Activated T-helper 1 cell treated with anti-CD3 and anti-CD28 coated beads, Interleukin-2, amount 50 U/mL, for 16 hours (primary cell): ENCODE data around the gene LCN15.
"Not testable (repeated sequence)": the region's sequence is repeated elsewhere in the genome, so short reads cannot be mapped to it uniquely, and the experiment has no call there.

Source experiments
- DNase-seq, 2 donors: peaks; one replicate each; pipeline ENCODE4 v3.0.0-alpha.2; 2020; ENCODE audit warnings: low read depth in 1 of 2, low spot score in 1 of 2

LCN15 gene

DNA sequence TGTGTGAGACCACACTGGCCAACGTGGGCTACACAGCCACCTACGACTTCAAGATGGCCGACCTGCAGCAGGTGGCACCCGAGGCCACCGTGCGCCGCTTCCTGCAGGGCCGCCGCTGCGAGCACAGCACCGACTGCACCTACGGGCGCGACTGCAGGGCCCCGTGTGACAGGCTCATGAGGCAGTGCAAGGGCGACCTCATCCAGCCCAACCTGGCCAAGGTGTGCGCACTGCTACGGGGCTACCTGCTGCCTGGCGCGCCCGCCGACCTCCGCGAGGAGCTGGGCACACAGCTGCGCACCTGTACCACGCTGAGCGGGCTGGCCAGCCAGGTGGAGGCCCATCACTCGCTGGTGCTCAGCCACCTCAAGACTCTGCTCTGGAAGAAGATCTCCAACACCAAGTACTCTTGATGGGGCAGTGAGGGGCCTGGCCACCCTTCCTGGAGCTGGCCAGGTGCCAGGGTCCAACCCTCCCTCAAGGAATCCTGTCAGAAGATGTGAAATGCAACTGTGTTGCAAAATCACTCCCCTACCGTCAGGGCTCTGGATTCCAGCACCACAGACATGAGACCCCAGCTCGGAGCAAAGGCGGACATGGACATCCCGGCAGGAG is 40.8 kb downstream of the LCN15 start:
- DNase-seq = no peak

DNA sequence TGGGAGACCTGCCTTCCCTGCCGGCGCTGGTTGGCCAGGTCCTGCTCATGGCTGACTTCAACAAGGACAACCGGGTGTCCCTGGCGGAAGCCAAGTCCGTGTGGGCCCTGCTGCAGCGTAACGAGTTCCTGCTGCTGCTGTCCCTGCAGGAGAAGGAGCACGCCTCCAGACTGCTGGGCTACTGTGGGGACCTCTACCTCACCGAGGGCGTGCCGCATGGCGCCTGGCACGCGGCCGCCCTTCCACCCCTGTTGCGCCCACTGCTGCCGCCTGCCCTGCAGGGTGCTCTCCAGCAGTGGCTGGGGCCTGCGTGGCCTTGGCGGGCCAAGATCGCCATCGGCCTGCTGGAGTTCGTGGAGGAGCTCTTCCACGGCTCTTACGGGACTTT is 41.4 kb downstream of the LCN15 start:
- no peak for DNase-seq

DNA sequence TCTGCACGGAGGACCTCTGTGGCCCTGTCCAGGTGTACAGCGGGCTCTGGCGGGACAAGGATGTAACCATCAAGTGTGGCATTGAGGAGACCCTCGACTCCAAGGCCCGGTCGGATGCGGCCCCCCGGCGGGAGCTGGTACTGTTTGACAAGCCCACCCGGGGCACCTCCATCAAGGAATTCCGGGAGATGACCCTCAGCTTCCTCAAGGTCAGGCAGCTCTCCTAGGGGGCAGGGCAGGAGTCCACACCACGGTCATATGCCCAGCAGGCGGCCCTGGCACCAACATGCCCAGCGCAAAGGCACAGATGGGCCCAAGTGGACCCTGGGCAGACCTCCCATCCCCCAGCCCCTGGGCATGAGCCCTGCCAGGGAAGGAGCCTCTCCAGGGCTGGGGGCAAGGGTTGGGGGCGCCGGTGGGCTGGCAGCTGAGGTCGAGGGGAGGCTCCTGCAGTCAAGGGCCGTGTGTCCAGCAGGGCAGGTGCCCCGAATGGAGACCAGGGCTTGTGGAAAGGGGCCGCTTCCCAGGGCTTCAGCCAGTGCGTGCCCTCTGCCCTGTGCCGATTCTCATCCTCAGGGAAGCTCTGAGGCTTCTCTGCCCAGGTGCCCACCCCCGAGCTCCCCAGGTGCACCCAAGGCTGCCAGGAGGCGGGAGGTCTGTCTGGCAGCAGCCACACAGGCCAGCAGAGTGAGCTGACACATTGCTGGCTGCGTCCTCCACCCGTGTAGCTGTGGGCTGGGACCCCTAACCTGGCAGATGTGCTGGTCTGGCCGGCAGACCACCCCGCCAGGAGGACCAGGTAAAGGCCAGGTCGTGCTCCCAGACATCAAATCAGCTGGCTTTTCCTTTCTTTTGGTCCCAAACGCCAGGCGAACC is 42.0 kb downstream of the LCN15 start:
- DNase-seq = no peak

DNA sequence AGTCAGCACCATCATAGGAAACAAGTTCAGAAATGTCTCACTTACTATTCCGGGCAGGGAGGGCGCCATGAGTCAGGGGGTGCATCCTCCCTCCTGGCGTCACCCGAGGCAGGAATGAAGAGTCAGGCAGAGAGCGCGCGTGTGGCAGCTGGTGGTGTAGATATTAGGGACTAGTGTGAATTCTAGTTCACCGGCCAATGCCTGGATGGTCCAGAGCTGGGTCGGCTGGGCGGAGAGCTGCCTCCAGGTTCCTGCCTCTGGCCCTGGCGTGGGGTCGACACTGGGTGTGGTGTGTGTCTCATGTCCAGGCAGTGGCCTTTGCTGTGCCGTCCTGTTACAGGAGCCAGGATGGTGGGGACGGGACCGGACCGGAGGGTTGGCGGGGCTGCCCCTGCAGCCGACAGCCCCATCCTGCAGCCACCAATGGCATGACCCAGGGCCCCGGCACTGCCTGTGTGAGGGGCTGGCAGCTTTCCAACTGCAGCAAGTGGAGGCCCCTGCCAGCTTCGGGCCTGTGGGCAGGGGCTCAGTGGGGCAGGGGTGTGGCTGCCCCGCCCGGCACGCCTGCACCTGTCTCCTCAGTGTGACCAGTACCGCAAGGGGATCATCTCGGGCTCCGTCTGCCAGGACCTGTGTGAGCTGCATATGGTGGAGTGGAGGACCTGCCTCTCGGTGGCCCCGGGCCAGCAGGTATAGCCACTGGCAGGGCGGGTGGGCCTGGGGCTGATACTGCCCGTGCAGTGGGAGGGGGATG is 42.8 kb downstream of the LCN15 start:
- DNase-seq = no peak

DNA sequence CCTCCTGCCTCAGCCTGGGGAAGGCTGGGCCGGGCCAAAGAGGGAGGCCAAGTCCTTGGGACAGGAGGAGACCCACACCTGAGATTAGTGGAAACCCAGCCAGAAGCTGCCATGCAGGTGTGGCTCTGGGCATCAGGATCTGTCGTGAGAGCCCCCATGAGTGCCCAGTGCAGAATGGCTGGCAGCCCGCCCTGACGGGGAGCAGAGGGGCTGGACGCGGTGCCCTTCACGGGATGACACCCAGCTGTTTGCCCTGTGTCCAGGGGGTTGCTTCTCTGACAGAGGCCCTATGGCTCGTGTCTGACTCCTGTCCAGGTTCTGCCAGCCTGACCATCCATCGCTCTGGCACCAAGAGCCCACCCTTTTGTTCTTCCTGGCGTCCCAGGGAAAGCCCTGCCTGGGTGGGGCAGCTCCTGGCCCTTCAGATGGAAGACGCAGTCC is 43.4 kb downstream of the LCN15 start:
- DNase-seq = no peak

DNA sequence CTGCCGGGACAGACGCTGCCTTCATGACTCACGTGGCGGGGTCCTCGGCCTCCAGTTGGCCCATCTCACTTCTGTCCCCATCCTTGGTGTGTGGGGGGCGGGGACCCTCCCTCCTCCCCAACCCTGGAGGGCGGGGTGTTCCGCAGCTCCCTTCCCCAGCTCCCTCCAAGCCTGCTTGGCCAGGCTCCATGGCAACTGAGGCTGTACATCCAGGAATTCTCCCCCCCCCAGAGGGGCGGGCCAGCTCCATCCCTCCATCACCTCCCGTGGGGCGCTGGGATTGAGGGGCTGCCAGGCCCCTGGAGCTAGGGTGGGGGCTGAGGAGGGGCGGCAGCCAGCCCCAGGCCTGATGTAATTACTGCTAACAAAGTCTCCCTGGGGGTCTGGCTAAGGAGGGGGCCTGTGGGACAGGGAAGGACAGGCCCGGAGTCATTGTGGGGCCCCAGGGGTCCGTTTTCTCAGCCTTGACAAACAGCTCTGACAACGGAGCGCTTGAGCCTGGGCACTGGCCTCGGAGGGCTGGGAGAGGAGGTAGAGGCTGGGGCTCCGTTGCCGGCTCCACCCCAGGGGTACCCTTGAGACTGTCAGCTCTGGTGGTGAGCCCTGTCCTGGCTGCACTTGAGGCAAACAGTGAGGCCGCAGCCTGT is 43.9 kb downstream of the LCN15 start:
- DNase-seq = no peak

DNA sequence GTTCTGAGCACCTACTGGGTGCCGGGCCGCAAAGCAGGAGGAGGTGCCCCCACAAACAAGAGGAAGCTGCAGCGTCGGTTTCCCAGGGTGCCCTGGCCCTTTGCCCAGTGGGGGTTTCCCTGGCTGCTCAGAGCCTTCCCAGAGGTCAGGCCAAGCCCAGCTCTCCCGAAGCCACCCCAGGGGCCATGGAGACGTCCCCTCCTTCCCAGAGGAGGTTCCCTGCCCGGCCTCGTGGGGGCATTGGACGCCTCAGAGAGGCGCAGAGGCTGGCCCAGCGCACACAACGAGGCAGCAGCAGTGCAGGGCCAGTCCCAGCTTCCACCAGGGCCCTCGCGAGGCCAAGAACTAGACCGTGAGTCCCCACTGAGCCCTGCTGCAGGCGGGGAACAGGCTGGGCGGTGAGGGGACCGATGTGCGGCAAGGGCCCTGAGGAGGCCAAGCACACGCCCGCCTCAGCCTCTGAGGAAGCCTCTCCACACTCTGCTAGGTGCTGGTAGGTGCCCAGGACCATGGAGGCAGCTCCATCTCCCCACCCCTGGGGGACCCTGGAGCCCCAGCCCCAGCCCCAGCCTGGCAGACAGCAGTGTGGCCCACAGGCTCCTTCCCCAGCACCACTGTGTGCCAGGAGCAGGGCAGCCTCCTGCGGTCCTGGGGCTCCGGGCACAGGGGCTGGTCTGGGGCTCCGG is 45.0 kb downstream of the LCN15 start:
- DNase-seq = no peak

DNA sequence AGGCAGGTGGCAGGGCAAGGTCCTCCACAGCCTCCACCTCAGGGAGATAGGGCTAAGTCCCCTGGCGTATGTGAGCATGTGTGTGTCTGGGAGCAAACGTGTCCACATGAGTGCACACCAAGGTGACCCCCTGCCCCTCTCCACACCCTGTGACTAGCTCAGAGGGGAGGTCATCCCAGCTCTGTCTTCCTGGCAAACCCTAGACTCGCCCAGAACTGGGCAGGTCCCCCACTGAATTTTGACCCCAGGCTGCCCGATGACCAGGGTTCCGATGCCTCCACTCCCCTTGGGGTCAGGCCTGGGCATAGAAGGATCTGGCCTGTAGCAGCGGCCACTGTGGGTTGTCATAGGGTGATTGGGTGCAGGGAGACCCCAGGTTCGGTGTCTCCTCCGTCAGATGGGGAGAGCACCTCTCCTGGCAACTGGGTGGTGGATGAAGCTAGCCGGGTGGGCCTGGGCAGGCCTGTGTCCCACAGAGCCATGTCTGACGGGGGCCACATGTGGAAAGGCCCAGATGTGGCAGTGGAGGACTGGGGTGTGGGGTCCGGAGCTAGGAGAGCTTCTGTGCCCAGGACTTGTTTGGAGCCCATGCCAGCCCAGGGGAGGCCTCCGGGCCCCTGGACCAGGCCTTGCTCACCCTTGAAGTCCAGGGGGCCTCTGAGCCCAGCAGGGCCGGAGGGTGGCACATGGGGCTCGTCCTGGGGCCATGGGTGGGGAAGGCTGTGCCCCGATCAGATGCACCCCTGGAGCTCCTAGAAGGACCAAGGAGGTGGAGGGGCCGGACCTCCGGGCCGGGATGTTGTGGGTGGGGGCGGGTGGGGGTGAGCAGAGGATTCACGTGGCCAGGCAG is 45.7 kb downstream of the LCN15 start:
- no peak for DNase-seq

DNA sequence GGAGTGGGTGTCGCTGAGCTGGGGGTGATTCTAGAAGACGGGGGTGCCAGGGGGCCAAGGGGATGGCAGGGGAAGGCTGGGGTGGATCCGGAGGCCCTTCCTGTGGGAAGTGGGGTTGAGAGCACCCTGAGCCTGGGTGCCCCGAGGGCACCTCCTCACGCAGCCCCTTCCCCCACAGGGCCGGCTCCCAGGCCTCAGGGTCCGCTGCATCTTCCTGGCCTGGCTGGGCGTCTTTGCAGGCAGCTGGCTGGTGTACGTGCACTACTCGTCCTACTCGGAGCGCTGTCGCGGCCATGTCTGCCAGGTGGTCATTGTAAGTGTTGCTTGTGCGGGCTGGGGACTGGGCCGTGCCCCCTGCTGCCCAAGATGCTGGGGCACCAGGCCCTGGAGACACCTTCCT is 46.9 kb downstream of the LCN15 start:
- no peak for DNase-seq

DNA sequence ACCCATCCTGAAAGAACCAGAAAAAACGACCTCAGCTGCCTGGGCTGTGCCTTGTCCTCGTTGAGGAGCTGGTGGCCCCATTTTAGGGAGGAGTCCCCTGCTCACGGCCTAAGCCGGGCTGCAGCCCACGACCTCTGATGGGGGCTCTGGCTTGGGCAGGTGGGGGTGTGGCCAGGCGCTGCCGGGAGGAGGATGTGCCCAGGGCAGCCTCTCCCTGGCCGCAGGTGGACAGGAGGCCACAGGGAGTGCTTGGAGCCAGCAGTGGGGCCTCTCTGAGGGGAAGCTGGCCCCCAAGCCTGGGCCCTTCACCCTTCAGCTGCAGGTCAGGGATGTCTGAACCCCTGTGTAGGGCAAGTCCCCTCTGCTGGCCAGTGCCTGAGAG is 49.4 kb downstream of the LCN15 start:
- DNase-seq = no peak

DNA sequence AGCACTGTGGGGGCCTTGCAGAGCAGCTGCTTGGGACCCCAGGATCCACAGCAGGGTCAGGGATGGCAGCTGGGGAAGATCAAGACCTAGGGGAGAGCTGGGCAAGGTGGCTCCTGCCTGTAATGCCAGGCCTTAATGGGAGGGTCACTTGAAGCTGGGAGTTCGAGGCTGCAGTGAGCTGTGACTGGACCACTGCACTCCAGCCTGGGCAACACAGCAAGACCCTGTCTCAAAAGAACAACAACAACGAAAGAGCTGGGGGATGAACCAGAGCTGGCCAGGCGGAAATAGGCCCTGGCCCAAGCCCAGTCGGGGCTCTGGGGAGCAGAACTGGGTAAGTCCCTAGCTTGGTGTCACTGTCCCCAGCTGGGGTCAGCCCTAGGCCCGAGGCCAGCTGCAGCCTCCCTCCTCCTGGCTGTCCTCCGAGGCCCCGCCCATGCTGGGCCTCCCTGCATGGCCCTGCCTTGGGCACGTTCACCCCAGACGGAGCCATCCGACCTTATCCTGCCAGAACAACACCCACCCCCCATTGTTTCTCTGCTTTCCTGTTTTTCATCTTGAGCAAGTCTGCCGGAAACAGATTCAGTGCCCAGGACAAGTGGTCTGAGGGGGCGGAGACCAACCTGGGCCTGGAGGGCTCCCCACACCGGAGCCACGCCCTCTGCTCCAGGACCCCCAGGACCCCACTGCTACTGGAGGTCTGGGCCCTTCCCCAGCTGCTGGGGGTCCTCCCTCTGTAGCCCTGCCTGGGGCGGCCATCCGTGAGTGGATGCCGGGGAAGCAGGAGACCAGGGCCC is 50.0 kb downstream of the LCN15 start:
- DNase-seq = no peak

DNA sequence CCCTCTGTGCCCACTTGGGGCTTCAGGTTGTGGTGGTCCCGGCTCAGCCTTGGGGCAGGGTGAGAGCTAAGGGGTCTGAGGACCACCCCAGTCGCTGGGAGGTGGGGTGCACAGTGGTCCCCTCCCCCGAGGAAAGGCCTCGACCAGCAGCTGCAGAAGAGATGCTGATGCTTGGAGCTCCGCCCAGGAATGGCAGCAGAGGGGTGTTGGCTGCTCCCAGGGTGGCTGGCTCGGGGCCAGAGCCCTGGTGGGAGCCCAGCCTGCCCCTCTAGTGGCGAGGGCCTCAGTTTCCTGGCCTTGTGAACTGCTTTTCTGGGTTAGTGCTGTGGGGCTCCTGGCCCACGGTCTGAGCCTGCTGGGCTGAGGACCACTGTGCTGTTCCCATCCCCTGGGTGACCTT is 50.8 kb downstream of the LCN15 start:
- DNase-seq = no peak

DNA sequence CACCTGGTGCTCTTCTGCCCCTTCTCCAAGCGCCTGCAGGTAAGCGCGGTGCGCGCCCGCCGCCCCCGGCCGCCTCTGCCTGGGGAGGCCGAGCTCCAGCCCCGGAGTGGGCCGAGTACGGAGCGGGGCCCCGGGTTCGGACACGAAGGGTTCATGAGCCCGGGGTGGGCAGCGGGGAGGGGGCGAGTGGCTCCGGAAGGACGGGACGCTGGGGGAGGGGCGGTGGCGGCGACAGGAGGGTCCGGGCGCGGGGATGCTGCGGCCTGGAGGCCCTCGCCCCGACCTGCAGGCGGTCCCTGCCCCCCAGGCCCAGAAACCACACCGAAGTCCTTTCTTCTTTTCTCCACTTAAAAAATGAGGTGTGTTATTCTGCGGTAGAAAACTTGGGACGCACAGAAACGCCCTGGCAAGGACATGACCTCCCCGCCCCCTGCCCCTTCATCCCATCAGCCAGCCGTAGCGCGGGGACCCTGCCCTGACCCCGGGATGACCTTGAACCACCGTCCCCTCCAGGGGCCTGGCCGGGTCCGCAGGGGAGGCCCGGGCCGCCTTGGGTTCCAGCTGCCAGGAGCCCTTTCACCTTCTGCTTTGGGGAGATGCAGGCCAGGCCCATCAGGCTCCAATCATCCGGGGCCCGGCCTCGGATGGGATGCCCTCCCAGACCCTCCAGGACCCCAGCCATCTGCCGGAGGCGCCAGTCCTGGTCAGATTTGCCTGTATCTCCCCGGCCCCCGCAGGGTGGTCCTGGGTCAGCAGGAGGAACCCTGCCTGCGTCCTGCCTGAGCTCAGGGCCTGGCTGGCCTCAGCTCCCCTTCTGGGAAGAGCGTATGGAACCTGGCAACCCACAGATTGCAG is 51.4 kb downstream of the LCN15 start:
- DNase-seq = no peak

DNA sequence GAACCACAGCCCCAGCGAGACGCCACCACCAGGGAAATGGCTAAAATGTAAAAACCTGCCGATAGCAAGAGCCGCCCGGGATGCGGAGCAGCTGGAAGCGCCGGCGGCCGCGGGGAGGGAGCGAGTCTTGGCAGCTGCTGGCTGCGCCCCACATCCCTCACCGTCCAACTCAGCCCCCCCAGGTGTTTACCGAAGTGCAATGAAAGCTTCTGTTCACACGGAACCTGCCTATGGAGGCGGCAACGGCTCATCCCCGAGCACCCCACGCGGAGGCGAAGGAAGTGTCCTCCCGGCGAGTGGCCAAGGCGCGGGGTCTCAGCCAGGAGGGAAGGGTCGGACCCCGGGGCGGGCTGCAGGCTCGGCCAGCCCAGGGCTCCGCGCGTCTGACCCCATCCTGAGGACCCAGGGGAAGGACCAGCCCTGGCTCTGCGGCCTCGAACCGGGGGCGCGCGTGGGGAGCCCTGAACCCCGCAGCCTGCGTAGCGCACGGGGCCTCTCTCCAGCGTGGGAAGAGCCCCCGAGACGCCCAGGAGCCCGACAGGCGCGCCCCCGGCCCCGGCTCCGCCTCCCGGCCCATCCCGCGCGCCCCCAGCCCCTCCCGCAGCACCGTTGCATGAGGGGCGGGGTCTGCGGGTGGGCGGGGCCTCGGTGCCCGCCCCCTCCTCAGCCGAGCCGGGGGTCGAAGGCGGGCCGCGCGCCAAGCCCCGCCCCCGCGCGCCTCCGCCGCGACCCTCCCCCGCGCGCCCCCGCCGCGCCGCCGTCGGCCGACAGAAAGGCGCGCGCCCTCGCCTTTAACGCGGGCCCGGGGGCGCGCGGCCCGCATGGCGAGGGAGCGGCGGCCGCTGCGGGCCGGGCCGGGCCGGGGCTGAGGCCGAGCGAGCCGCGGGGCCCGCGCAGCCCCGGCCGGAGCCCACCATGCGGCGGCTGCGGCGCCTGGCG is 52.3 kb downstream of the LCN15 start, which contains the start of gene DIPK1B:
Gene DIPK1B, plus strand, starts transcription at position 822 of the 939 bp plus-strand sequence. Its CDS starts 94 bp downstream, at position 916.
- no peak for DNase-seq

DNA sequence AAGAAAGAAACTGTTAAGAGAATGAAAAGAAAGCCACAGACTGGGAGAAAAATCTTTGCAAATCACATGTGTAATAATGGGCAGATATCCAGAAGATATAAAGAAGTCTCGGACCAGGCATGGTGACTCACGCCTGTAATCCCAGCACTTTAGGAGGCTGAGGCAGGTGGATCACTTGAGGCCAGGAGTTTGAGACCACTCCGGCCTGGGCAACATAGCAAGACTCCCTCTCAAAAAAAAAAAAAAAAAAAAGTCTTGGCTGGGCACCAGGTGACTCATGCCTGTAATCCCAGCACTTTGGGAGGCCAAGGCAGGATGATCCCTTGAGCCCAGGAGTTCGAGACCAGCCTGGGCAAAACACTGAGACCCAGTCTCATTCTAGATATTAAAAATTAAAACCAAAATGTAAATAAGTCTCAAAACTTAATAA is 53.1 kb downstream of the LCN15 start:
- DNase-seq = not testable (repeated sequence)

DNA sequence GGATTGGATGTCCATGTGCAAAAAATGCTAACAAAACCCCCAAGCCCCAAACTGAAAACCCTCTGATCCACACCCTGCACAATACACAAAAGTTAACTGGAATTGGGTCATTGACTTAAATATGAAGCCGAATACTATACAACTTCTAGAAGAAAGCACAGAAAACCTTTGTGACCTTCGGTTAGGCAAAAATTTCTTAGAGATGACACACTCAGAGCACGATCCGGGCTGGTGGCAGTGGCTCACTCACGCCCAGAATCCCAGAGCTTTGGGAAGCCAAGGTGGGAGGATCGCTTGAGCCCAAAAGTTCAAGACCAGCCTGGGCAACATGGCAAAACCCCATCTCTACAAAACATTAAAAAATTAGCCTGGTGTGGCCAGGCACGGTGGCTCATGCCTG is 53.8 kb downstream of the LCN15 start:
- no peak for DNase-seq
